Spleen (tissue), 11 donors: ENCODE data around the gene ALAD. TPM values are rescaled to one million over a fixed set of nuclear protein-coding genes. Genes with fewer than 3 reads are reported as not detected.

Source experiments
- DNase-seq: peaks from one replicate; pipeline ENCODE4 v3.0.0-alpha.2; 2020
- H3K27ac ChIP-seq, 8 donors: fragments of 200-600 bp; sonication (generic) in 7 of 8; 1 replicate in 4 of 8; 2 replicates in 4 of 8; pipeline versions ENCODE4 v1.5.0 to v1.8.0; 2016 to 2021; ENCODE audit warnings: inconsistent platforms in 4 of 8, mild to moderate bottlenecking in 4 of 8, moderate library complexity in 1 of 8
- H3K27me3 ChIP-seq, 7 donors: fragments of 200-600 bp; sonication (generic) in 6 of 7; replicated peaks in 1 of 7; 1 replicate in 4 of 7; 2 replicates in 3 of 7; pipeline versions ENCODE4 v1.5.0 to v1.8.0; 2016 to 2021; ENCODE audit warnings: inconsistent platforms in 3 of 7, mild to moderate bottlenecking in 1 of 7
- H3K36me3 ChIP-seq, 6 donors: fragments of 200-600 bp; sonication (generic) in 5 of 6; 1 replicate in 4 of 6; 2 replicates in 2 of 6; pipeline versions ENCODE4 v1.5.0 to v1.8.0; 2016 to 2021; ENCODE audit warnings: inconsistent platforms in 2 of 6
- H3K4me1 ChIP-seq, 6 donors: fragments of 200-600 bp; sonication (generic) in 5 of 6; 1 replicate in 3 of 6; 2 replicates in 3 of 6; pipeline versions ENCODE4 v1.5.0 to v1.8.0; 2016 to 2021; ENCODE audit warnings: inconsistent platforms in 3 of 6
- H3K4me3 ChIP-seq, 8 donors: fragments of 200-600 bp; sonication (generic) in 7 of 8; 1 replicate in 4 of 8; 2 replicates in 4 of 8; pipeline versions ENCODE4 v1.5.0 to v1.8.0; 2016 to 2021; ENCODE audit warnings: inconsistent platforms in 4 of 8, mild to moderate bottlenecking in 4 of 8, moderate library complexity in 2 of 8
- H3K9me3 ChIP-seq, 8 donors: fragments of 200-600 bp; sonication (generic) in 7 of 8; 1 replicate in 4 of 8; 2 replicates in 4 of 8; pipeline versions ENCODE4 v1.5.0 to v1.8.0; 2016 to 2021; ENCODE audit warnings: inconsistent platforms in 4 of 8
- CTCF ChIP-seq, 11 experiments: fragments of 200-600 bp in 7 of 11; fragments of 450-650 bp in 4 of 11; sonication (generic) in 4 of 11; IDR thresholded peaks in 8 of 11; conservative IDR thresholded peaks in 3 of 11; 1 replicate in 7 of 11; 2 replicates in 4 of 11; pipeline versions ENCODE4 v1.4.0 to v1.8.0; 2016 to 2021; ENCODE audit warnings: antibody characterized with exemption in 11 of 11, inconsistent platforms in 4 of 11, mild to moderate bottlenecking in 1 of 11
- POLR2A ChIP-seq, 3 donors: fragments of 450-650 bp; IDR thresholded peaks; one replicate each; pipeline ENCODE4 v1.5.1; 2017; ENCODE audit warnings: antibody characterized with exemption in 3 of 3, mild to moderate bottlenecking in 1 of 3
- POLR2AphosphoS5 ChIP-seq, 3 donors: sonication (generic); formaldehyde crosslinking; IDR thresholded peaks; one replicate each; pipeline ENCODE4 v1.5.1; 2017; ENCODE audit warnings: antibody characterized with exemption in 3 of 3
- WGBS, 5 donors: extraction: QIAGEN DNeasy Blood & Tissue Kit in 3 of 5; methylation state at CpG; one replicate each; pipeline versions ENCODE4 v1.1.5 to v1.1.7; 2013 to 2018; 5-methylcytosine and 5-hydroxymethylcytosine counted together
- intact Hi-C: fragments of 100-400 bp; cut with DNase I; formaldehyde crosslinking; loops from one replicate; pipeline ENCODE4 v1.15.0; 2023; ENCODE audit warnings: low total_unique reads
- polyA plus RNA-seq, 3 donors: library from polyadenylated mRNA; stranded (reverse); fragments of 200-250 nt; gene quantifications; one replicate each; pipeline ENCODE4 v1.2.1, GENCODE V29; 2013
- total RNA-seq, 7 donors: library from RNA; depleted of rRNA in 3 of 7; stranded (reverse); fragments of >200 nt in 3 of 7; fragmentation: NEBNext Ultra II Directional in 4 of 7; extraction: Animal tissue kit (Norgen Biotek cat#: 25700) in 4 of 7; gene quantifications; one replicate each; pipeline versions ENCODE4 v1.1.0 to v1.2.1, GENCODE V29; 2016 to 2021
- donor health status: healthy with polysubstance abuse.
- donor health status: DM: no; HTN: no; CAD: no; lungs with moderate emphysema.
- donor health status: DM: no; HTN: no; CAD: no.
- donor health status: Bipolar disorder and iron deficiency.
- donor health status: healthy.
- donor health status: DM: no; HTN: no; CAD: no.
- donor health status: DM: yes; HTN: yes; CAD: no.

ALAD gene
- total and polyA plus RNA-seq, 10 donors, result 14.4 to 31.1 (median 25.5) TPM

DNA sequence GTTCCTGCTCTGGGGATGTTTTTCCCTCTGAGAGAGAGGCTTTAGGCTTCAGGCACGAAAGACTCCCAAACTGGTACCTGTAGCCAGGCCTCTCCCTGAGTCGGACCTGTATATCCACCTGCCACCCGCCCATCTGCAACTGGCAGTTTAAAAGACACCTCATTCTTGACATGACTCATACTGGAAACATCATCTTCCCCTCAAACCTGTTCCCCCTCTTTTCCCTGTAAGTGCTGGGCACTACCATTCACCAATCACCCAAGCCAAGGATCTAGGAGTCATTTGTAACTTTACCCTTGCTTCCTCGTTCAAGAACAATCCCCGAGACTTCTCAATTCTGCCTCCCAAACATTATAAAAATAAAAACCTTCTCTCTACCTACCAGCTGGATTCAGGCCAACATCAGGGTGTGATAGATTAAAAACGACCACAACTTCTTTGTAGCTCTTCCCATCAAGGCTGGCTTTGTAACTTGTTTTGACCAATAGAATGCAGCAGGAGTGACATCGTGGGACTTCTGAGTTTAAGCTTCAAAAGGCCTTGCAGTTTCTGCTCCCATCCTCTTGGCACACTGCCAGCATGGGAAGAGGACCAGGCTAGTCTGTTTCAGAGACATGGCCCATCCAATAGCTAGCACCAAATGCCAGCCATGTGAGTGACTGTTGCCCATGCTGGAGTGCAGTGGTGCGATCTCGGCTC is 59.2 kb downstream of the ALAD start:
- Histone ChIP-seq H3K4me3 (no peak overlapping the region), H3K9me3 (no peaks in the 10 kb centered on the region), H3K36me3 (no peaks in the 10 kb centered on the region), H3K27me3 (no peaks in the 10 kb centered on the region), H3K27ac (no peak overlapping the region), H3K4me1 (peaks cover 5 to 19% (median 13%) of the 10 kb centered on the region in 6 donors)
- intact Hi-C loops, result no loop called here
- TF ChIP-seq POLR2AphosphoS5 (IDR thresholded peaks at IDR 0.05) (no peak), POLR2A (IDR thresholded peaks at IDR 0.05) (no peak), CTCF (IDR thresholded peaks at IDR 0.05 in 8 of 11, conservative IDR thresholded peaks at IDR 0.05 in 3 of 11) (no peak)
- DNase-seq, result no peak
- WGBS, 5 donors, result 67 to 76% (median 74%) methylated on average over 9 of the region's 9 CpGs

- 1% methylated on average over 26 to 46 of the region's 46 CpGs for WGBS, 5 donors
- peak; percentile 80 to 88 (median 86) for TF ChIP-seq POLR2AphosphoS5 (IDR thresholded peaks at IDR 0.05)
- TF ChIP-seq POLR2A (IDR thresholded peaks at IDR 0.05), result no peak
- TF ChIP-seq CTCF (IDR thresholded peaks at IDR 0.05 in 8 of 11, conservative IDR thresholded peaks at IDR 0.05 in 3 of 11), result no peak
- H3K4me3 ChIP-seq, result peak within 1 kb of the TSS; percentile 74 to 99 (median 84)
- peak; percentile 96 for DNase-seq
- no peaks in the 10 kb centered on the region for H3K9me3 ChIP-seq
- H3K27me3 ChIP-seq, result no peaks in the 10 kb centered on the region
- intact Hi-C loops, result no loop called here
- H3K27ac ChIP-seq, result peak within 1 kb of the TSS in 7 of 8 donors; percentile 51 to 77 (median 72)
- no peaks in the 10 kb centered on the region for H3K36me3 ChIP-seq
- peaks cover 5 to 19% (median 13%) of the 10 kb centered on the region in 6 donors for H3K4me1 ChIP-seq
Measured at GRCh38 chr9:113340011-113340699, 60.9 kb downstream of the ALAD start, which contains the start of gene WDR31. WDR31 (minus strand) TSS chr9:113340275; CDS start chr9:113332022, 8,253 bp downstream.

DNA sequence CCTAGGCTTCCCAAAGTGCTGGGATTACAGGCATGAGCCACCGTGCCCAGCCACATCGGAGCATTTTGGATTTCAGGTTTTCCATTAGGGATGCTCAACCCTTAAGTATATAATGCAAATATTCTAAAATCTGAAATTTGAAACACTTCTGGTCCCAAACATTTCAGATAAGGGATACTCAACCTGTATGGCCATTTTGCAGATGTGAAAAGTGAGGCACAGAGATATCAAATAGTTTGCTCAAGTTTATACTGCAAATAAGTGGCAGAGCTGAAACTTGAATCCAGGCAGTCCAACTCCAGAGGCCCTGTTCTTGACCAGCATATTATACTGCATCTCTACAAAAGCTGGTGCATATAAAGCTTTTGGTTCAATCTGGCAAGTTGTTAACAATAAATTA is 63.4 kb downstream of the ALAD start:
- H3K9me3 ChIP-seq, result no peaks in the 10 kb centered on the region
- intact Hi-C loops, result no loop called here
- no peak overlapping the region for H3K4me3 ChIP-seq
- no peaks in the 10 kb centered on the region for H3K27me3 ChIP-seq
- peaks cover 5 to 19% (median 13%) of the 10 kb centered on the region in 6 donors for H3K4me1 ChIP-seq
- TF ChIP-seq POLR2A (IDR thresholded peaks at IDR 0.05) (no peak), CTCF (IDR thresholded peaks at IDR 0.05 in 8 of 11, conservative IDR thresholded peaks at IDR 0.05 in 3 of 11) (no peak), POLR2AphosphoS5 (IDR thresholded peaks at IDR 0.05) (no peak)
- H3K27ac ChIP-seq, result no peak overlapping the region
- 92 to 94% (median 94%) methylated on average over 2 of the region's 2 CpGs for WGBS, 5 donors
- no peak for DNase-seq
- no peaks in the 10 kb centered on the region for H3K36me3 ChIP-seq

Other genes starting within 250 kb of the ALAD start
- 10 to 100 TPM; 50.7 to 68.0 (median 60.0) TPM for gene FKBP15, start 180.0 kb downstream of the ALAD start, total RNA-seq
- 10 to 100 TPM; 11.5 to 18.4 (median 12.4) TPM for gene FKBP15, start 180.0 kb downstream of the ALAD start, polyA plus RNA-seq
- gene SLC31A1, start 179.7 kb downstream of the ALAD start, total RNA-seq, result 10 to 100 TPM; 17.7 to 22.7 (median 19.2) TPM
- 1 to 10 TPM; 3.0 to 5.5 (median 3.3) TPM for gene SLC31A1, start 179.7 kb downstream of the ALAD start, polyA plus RNA-seq
- gene CDC26, start 125.7 kb downstream of the ALAD start, total RNA-seq, result 10 to 100 TPM; 20.6 to 31.3 (median 27.1) TPM
- gene CDC26, start 125.7 kb downstream of the ALAD start, polyA plus RNA-seq, result 10 to 100 TPM; 41.5 to 42.9 (median 41.8) TPM
- 10 to 100 TPM; 13.5 to 20.2 (median 17.5) TPM for gene PRPF4, start 125.6 kb downstream of the ALAD start, total RNA-seq
- 10 to 100 TPM in 2 of 3 donors, 1 to 10 TPM in 1; 7.7 to 12.4 (median 10.5) TPM for gene PRPF4, start 125.6 kb downstream of the ALAD start, polyA plus RNA-seq
- under 1 TPM in 1 of 7 donors, not detected in 6; 0.35 TPM for gene RNF183, start 97.9 kb downstream of the ALAD start, total RNA-seq
- under 1 TPM; 0.06 to 0.09 (median 0.08) TPM for gene RNF183, start 97.9 kb downstream of the ALAD start, polyA plus RNA-seq
- gene WDR31, start 61.0 kb downstream of the ALAD start, total RNA-seq, result 1 to 10 TPM in 3 of 7 donors, under 1 TPM in 4; 0.46 to 2.3 (median 0.94) TPM
- gene WDR31, start 61.0 kb downstream of the ALAD start, polyA plus RNA-seq, result under 1 TPM; 0.15 to 0.35 (median 0.27) TPM
- gene BSPRY, start 51.7 kb downstream of the ALAD start, total RNA-seq, result 1 to 10 TPM in 3 of 7 donors, under 1 TPM in 4; 0.47 to 1.7 (median 0.79) TPM
- gene BSPRY, start 51.7 kb downstream of the ALAD start, polyA plus RNA-seq, result under 1 TPM; 0.26 to 0.77 (median 0.26) TPM
- gene HDHD3, start 24.3 kb downstream of the ALAD start, total RNA-seq, result 10 to 100 TPM; 13.5 to 38.3 (median 16.7) TPM
- gene HDHD3, start 24.3 kb downstream of the ALAD start, polyA plus RNA-seq, result 10 to 100 TPM; 17.2 to 26.0 (median 23.8) TPM
- 10 to 100 TPM; 29.3 to 53.0 (median 36.9) TPM for gene POLE3, start 9.4 kb upstream of the ALAD start, total RNA-seq
- 10 to 100 TPM; 30.6 to 45.6 (median 44.5) TPM for gene POLE3, start 9.4 kb upstream of the ALAD start, polyA plus RNA-seq
- under 1 TPM in 5 of 7 donors, not detected in 2; 0.37 to 0.92 (median 0.46) TPM for gene C9orf43, start 9.5 kb upstream of the ALAD start, total RNA-seq
- gene C9orf43, start 9.5 kb upstream of the ALAD start, polyA plus RNA-seq, result under 1 TPM; 0.27 to 0.59 (median 0.48) TPM
- 100 to 1,000 TPM in 1 of 7 donors, 10 to 100 TPM in 6; 63.2 to 122 (median 84.4) TPM for gene RGS3, start 62.4 kb upstream of the ALAD start, total RNA-seq
- gene RGS3, start 62.4 kb upstream of the ALAD start, polyA plus RNA-seq, result 10 to 100 TPM; 17.5 to 48.3 (median 26.5) TPM